LNCAP (cell line): ENCODE data around the gene BIN1.

Source experiments
- TF ChIP-seq, protein P1 (sequence below): fragments of 450-650 bp; IDR thresholded peaks from 2 replicates; pipeline ENCODE4 v1.5.1; 2017; ENCODE audit warnings: mild to moderate bottlenecking

Gene BIN1

DNA sequence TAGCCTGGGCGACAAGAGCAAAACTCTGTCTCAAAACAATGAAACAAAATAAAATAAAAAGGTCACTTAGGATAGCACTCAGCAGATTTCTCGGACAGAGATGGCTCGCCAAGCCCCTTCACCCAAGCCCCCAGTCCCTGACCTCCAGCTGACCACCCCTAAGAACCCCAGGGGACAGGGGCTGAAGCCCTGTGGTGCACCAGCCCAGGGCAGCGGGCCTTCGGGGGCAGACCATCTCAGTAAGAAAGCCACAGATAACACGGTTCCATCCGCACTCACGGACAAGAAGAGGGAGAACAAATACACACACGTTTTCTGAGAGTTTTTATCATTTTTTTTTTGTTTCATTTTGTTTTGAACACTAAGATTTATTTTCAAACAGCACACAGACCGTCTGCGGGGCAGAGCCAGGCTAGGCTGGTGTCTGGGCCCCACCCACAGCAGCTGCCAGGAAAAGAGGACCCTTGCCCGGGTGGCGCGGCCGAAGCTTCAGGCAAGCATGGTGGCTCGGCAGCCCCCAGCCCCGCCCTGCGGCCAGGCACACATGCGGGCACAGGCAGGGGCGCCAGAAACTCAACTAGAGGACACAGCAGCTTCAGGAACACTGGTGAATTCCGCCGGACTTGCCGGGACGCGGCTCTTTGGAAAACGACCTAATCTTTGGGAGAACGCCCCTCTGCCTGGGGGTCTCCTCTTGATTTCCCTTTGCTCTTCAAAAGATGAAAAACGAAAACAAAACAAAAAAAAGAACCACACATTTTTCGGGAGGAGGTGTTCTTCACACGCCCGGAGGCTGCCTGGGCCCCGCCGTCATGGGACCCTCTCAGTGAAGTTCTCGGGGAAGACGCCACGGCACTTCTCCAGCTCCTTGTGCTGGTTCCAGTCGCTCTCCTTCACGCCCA is 59.0 kb downstream of the BIN1 start:
- TF ChIP-seq, protein P1, sequence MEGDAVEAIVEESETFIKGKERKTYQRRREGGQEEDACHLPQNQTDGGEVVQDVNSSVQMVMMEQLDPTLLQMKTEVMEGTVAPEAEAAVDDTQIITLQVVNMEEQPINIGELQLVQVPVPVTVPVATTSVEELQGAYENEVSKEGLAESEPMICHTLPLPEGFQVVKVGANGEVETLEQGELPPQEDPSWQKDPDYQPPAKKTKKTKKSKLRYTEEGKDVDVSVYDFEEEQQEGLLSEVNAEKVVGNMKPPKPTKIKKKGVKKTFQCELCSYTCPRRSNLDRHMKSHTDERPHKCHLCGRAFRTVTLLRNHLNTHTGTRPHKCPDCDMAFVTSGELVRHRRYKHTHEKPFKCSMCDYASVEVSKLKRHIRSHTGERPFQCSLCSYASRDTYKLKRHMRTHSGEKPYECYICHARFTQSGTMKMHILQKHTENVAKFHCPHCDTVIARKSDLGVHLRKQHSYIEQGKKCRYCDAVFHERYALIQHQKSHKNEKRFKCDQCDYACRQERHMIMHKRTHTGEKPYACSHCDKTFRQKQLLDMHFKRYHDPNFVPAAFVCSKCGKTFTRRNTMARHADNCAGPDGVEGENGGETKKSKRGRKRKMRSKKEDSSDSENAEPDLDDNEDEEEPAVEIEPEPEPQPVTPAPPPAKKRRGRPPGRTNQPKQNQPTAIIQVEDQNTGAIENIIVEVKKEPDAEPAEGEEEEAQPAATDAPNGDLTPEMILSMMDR: no peak

DNA sequence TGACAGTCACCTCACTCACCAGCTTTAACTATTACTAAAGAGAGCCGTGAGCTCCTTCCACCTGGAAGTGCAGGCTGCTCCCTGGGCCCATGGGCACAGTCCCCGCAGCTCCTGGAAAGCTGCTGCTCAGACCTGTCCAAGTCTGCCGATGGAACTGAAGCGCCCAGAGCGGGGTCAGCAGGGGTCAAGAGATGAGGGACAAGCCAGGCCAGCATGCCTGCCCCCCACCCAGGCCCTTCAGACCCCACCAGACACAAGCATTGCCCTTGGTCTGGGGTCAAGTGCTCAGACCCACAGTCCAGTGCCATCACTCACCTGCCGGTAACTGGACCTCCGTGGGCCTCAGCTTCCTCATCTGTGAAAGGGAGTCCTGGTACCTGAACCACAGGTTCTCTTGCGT is 59.9 kb downstream of the BIN1 start:
- TF ChIP-seq, protein P1: no peak

DNA sequence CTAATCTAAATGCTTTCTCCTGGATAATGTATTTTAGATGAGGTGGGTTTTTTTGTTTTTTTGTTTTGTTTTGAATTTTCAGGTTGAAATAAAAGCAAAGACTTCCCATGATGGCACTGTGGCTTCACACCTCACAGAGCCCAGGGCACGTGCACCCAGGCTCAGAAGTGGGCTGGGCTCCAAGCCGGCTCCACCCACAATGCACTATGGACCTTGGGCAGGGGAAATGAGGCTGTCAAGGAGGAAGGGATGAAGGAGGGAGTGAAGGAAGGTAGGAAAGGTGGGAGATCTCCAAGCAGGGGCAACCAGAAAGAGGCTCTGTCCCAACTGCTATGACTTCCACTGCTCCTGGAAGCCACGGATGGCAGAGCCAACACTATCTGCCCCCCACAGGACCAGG is 60.4 kb downstream of the BIN1 start:
- TF ChIP-seq, protein P1: no peak

DNA sequence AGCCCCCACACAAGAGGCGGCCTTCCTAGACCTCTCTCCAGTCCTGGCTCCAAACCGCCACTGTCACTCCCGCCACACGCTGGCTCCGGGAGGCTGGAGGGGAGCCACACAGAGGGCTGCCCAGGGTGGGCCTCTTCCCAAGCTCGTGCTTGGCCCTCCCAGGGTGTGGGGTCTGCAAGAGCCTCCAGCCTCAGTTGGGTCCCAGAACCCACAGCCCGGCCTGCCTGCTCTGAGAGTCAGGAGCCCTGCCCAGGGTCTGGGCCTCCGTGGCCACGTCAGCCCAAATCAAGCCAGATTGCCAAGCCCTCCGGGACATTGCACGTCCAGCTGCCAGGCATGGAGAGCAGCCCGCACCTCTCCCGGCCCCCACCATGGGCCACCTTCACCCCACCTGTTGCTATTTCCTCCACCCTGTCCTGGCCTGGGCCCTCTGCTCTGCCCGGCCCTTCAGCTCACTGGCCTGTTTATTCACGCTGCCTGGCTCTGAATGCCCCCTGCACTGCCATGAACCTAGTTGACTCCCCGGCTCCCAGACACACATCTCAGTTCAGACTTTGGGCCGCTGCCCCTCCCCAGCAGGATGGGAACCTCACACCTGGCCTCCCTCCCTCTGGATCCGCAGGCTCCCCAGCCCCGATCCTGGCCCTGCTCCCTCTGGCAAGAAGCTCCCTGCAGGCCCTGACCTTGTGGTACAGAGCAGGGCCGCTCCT is 61.0 kb downstream of the BIN1 start:
- TF ChIP-seq, protein P1: no peak

DNA sequence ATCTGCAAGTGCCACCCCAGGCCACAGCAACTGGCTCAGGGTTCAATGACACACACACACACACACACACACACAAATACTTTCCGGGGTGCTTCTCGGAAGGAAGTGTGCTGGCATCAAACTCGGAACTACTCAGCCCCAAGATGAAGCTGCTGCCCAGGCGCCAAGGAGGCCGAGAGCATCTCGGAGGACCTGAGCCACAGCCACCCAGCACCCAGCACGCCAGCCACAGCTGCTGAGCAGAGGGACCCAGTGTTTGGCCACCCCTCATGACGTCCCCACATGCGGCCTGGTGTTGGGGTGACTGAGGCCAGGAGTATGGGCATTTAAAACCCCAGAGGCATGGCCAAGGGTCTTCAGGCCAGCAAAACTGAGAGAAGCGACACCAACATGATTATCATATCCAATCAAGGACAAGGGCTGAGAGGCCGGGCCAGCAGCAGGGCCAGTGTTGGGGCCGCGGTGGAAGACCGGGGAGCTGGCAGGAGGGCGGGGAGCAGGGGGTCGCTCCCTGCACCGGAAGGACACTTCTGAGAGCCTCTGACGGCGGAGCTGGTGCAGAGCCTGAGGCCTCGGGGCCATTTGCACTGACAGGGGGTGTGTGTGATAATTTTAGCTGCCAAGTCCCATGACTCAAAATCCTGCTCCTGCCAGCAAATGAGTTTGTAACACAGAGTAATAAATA is 61.8 kb downstream of the BIN1 start:
- TF ChIP-seq, protein P1: no peak

DNA sequence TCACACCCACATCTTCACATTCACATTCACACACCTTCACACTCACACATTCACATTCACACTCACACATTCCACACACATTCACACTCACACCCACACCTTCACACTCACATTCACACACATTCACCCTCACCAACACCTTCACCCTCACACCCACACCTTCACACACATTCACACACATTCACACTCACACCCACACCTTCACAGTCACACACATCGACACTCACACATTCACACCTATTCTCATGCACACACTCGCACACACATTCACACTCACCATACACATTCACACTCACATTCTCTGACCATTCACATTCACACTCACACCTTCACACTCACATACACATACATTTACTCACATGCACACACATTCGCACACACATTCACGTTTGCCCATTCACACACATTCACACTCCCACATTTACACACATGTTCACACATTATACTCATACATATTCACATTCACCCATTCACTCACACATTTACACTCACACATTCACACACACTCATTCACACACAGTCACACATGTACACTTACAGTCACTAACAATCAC is 62.7 kb downstream of the BIN1 start:
- TF ChIP-seq, protein P1: no peak
